ENCODE measurements around the gene FUT3.

GRCh38 chr19:5880196-5880595 is 28.9 kb upstream of the FUT3 start:
- TF ChIP-seq TAF1 (IDR thresholded peaks at IDR 0.05; ENCODE audit: borderline replicate concordance, low read depth, low read length): no peak
- TF ChIP-seq RAD21 (IDR thresholded peaks at IDR 0.05; ENCODE audit: low read length): no peak
- TF ChIP-seq YY1 (IDR thresholded peaks at IDR 0.05; ENCODE audit: low read depth): no peak
- TF ChIP-seq ELF1 (IDR thresholded peaks at IDR 0.05): no peak
- TF ChIP-seq SMC3 (IDR thresholded peaks at IDR 0.05; ENCODE audit: low read depth, low read length): no peak
- TF ChIP-seq SIN3A (IDR thresholded peaks at IDR 0.05; ENCODE audit: borderline replicate concordance, low read depth, low read length): no peak
- TF ChIP-seq CTCF (IDR thresholded peaks at IDR 0.05): no peak
- no peak for TF ChIP-seq POLR2AphosphoS5 (IDR thresholded peaks at IDR 0.05; ENCODE audit: low read depth, low read length)
- TF ChIP-seq RFX5 (IDR thresholded peaks at IDR 0.05; ENCODE audit: low read length): no peak
